ENCODE measurements around the gene ADAMTS17.
"Not testable (repeated sequence)": the region's sequence is repeated elsewhere in the genome, so short reads cannot be mapped to it uniquely, and the experiment has no call there.

ADAMTS17 gene

DNA sequence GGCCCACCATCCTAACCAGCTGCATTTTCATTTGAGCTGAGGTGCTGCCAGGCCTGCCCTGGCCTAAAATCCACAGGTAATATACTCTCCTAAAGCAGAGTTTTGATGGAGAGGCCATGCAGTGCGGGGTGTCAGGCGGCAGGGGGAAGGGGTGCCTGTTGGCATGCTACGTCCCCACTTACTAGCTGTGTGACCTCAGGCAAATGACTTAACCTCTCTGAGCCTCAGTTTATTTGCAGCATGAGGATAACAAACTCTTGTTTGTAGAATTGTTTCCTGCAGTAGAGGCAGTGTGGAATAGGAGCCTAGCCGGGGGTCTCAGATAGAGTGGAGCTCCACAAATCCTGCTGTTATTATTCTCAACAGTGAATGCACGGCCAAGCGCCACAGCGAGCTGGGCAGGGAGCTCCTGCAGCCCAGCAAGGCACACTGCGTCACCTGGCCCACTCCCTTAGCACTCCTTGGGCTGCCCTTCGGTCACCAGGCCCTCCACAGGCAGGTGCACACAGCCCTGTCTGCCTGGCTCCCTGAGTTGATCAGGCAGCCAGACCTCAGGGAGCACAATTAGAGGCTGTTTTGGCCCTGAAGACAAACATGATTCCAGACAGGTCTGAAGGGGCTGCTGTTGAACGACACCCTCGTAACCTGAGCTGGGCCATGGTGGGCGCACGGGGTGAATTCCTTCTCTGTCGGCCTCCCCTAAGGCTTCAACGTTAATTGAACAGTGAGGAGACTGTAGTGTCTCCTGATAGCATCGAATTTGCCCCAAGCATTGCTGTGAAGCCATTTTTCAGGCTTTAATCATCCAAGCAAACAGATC is 359.7 kb downstream of the ADAMTS17 start:
- no peak for DNase-seq (ENCODE audit: low read depth in 1 of 2, low spot score in 1 of 2)

DNA sequence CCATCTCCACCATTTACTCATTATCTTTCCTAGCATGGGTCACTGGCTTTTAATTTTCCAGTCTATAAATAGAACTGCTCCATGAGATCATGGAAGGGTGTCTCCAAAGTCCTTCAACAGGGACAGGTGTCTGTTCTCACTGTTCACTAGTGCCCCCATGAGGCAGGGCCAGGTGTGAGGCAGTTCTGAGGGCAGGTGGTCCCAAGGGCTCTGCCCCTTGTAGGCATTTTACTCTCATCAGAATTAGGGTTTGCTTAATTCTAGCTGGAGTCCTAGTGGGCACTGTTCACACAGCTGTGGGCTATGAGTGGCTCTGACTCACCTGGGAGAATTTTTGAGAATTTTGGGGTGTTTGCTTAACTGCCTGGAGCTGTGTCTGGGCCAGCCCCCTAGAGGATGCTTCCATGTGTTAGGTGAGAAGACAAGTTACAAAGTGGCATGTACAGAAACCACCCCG is 360.6 kb downstream of the ADAMTS17 start:
- no peak for DNase-seq (ENCODE audit: low read depth in 1 of 2, low spot score in 1 of 2)

DNA sequence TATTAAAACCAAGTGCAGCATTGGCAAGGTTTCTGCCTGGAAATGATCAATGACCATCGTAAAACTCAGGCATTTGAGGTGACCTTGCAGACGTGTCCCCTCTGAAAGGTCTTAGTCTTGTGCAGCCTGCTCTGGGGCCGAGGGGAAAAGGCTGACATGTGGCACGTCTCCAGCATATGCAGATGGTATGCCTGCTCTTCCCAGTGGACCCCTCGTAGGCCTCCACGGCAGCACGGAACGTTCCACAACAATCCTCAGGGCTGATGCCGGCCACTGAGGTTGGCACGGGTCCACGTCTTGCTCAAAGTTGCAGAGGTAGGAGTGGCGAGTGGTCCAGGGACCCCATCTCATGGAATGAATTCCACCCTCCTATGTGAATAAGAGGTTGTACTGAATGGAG is 361.0 kb downstream of the ADAMTS17 start:
- DNase-seq (ENCODE audit: low read depth in 1 of 2, low spot score in 1 of 2): no peak

DNA sequence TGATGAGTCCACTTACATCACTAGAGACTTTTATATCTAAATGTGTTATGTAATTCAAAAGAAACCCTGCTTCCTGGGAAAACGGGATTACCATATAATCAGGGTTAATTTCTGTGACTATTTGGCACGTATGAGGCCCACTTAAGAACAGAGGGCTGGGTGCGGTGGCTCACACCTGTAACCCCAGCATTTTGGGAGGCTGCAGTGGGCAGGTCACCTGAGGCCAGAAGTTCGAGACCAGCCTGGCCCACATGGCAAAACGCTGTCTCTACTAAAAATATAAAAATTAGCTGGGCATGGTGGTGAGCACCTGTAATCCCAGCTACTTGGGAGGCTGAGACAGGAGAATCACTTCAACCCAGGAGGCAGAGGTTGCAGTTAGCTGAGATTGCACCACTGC is 361.9 kb downstream of the ADAMTS17 start:
- DNase-seq (ENCODE audit: low read depth in 1 of 2, low spot score in 1 of 2): not testable (repeated sequence)

GRCh38 chr15:99979371-99979770 is 362.4 kb downstream of the ADAMTS17 start:
- no peak for DNase-seq (ENCODE audit: low read depth in 1 of 2, low spot score in 1 of 2)

- DNase-seq (ENCODE audit: low read depth in 1 of 2, low spot score in 1 of 2): no peak
Observed at GRCh38 chr15:99978426-99978825, 363.3 kb downstream of the ADAMTS17 start.

GRCh38 chr15:99977929-99978328 is 363.8 kb downstream of the ADAMTS17 start:
- DNase-seq (ENCODE audit: low read depth in 1 of 2, low spot score in 1 of 2): no peak

- no peak for DNase-seq (ENCODE audit: low read depth in 1 of 2, low spot score in 1 of 2)
Observed at GRCh38 chr15:99976811-99977271, 364.9 kb downstream of the ADAMTS17 start.

GRCh38 chr15:99976000-99976399 is 365.8 kb downstream of the ADAMTS17 start:
- no peak for DNase-seq (ENCODE audit: low read depth in 1 of 2, low spot score in 1 of 2)

DNA sequence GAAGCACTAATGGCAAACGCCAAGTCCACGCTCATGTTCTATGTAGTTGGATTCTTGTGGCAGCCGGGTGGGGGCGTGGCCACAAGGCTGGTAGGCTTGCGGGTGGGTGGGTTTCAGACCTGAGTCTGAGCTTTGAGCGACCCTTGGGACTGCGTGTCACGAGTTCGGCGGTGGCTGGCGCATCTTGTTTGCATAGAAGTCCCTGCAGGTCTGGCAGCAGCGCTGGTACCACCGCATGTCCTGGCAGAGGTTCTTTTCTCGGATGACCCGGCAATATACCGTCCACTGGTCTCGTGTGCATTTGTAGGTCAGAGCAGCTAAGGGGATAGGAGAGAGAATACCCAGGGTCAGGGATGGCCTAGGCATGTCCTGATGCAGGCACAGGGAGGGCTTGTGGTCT is 367.5 kb downstream of the ADAMTS17 start:
- no peak for DNase-seq (ENCODE audit: low read depth in 1 of 2, low spot score in 1 of 2)

- no peak for DNase-seq (ENCODE audit: low read depth in 1 of 2, low spot score in 1 of 2)
Observed at GRCh38 chr15:99973351-99973750, 368.4 kb downstream of the ADAMTS17 start.

- no peak for DNase-seq (ENCODE audit: low read depth in 1 of 2, low spot score in 1 of 2)
Observed at GRCh38 chr15:99970891-99971430, 370.8 kb downstream of the ADAMTS17 start.

DNA sequence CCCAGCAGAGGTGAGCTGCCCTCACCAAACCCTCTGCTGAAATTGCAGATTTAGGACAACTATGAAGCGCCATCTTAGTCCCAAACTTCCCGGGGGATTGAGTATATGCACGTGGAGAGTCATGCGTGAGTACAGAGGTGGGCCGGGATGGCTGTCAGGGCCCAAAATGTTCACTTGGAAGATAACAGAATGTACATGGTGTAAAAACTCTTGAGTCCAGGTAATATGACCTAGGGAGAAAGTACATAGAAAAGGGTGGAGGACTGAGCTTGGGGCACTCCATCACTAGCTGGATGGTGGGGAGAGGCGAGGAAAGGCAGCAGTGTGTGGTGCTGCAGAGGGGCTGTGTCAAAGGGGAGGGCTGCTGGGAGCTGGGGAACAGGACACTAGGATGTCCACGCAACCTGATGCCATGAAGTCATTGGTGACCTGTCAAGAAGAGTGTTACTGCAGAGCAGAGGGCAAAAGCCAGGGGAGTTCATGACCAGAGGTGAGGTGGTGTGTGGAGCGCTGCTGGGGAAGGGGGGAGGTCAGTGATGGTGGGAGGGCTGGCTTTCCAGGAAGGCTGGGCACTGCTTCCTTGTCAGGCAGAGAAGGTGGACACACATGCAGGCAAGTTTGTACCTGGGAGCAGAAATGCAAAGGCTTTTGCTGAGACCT is 372.4 kb downstream of the ADAMTS17 start:
- DNase-seq (ENCODE audit: low read depth in 1 of 2, low spot score in 1 of 2): no peak

GRCh38 chr15:99967841-99968371 is 373.9 kb downstream of the ADAMTS17 start:
- no peak for DNase-seq (ENCODE audit: low read depth in 1 of 2, low spot score in 1 of 2)

GRCh38 chr15:99966815-99967214 is 375.0 kb downstream of the ADAMTS17 start:
- DNase-seq (ENCODE audit: low read depth in 1 of 2, low spot score in 1 of 2): no peak

DNA sequence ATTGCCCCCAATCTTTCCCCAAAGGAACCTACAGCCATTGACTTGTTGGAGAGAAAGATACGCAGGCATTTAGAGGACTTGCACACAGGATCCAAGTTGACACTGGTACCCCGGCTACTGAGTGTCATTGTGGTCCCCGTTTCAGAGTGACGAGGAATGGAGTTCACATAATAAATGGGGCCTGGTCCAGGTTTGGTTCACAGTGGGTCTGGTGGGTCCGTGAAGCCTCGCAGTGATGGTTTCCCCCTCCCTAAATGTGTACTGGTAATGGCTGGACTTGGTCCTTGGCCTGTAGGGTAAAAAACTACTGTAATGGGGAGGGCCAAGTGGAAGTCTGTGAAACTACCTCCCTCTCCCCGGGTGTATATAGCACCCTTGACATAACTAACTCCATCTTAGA is 376.4 kb downstream of the ADAMTS17 start:
- DNase-seq (ENCODE audit: low read depth in 1 of 2, low spot score in 1 of 2): no peak

DNA sequence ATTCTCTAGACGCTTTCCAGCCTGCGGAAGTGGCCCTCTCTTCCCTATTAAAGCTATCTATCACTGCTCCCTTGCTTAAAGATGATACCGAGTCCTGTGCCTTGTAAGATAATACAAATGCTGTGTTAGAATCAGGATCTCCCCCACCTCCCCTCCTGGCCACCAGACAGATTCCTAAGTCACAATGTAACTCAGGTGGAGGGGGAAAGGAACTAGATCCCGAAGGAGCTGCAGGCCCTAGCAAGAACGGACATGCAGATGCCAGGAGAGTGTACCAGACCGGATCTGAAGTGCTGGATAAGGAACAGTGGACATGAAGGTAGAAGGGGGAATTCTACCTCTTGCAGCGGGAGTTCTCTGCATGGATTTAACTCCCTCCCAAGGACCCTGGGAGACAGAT is 377.8 kb downstream of the ADAMTS17 start:
- DNase-seq (ENCODE audit: low read depth in 1 of 2, low spot score in 1 of 2): no peak

DNA sequence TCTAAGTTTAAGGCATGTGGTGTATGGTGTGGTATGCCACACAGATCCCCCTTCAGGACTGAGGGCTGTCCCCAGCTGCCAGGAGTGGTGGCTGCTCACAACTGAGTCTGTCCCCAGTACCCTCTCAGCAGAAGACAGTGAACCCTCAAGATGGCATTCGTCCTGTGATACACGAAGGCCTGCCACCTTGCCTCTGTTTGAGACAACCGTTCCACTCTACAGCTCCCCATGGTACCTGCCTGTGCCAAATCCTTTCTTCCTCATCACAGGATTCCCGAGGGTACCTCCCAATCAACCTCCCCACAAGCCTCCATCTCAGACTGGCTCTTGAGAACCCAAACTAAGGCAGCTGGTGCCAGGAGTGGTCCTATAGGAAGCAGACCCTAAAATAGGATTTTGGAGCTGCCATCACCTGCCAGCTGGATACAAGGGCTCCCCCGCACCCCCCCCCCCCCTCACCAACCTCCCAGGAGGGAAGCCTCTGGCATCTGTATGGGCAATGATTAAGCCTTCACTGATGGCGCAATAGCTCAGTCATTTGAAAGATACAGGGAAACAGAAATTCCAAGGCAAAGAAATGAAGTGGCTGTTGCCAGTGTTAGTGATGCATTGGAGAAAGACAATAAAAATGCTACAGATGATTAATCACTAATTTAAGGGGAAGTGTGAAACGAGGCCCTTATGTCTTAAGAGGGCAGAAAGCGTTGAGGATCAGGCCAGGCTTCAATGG is 378.5 kb downstream of the ADAMTS17 start:
- no peak for DNase-seq (ENCODE audit: low read depth in 1 of 2, low spot score in 1 of 2)

DNA sequence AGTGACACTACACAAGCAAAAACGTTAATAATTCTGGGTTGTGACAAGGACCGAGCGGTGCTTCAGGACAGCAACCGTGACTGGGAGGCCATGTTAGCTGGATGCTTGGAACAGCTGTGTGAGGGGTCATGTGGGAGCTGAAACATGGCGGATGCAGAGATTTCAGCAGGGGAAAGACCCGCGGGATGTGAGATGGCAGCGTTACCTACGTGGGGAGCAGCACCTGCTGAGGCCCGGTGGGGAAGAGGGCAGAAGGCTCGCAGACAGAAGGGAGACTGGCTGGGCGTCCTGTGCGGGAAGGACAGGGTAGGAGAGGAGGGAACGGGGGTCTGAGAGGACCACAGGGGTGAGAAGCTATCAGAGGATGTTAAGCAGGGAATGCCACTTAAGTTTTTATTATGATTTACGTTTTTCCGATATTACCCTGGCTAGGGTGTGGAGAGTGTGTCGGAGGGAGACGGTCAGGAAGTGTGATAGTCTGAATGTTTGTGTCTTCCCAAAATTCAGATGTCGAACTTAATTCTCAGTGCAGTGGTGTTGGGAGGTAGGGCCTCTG is 379.7 kb downstream of the ADAMTS17 start:
- DNase-seq (ENCODE audit: low read depth in 1 of 2, low spot score in 1 of 2): no peak

GRCh38 chr15:99961011-99961441 is 380.7 kb downstream of the ADAMTS17 start:
- DNase-seq (ENCODE audit: low read depth in 1 of 2, low spot score in 1 of 2): no peak

- no peak for DNase-seq (ENCODE audit: low read depth in 1 of 2, low spot score in 1 of 2)
Observed at GRCh38 chr15:99959326-99959725, 382.4 kb downstream of the ADAMTS17 start.
